Upper lobe of left lung (tissue), 4 donors: Measurements from ENCODE around the gene ZBTB40.

Source experiments
- EP300 ChIP-seq, 4 donors: sonication (generic); formaldehyde crosslinking; IDR thresholded peaks; one replicate each; pipeline ENCODE4 v1.5.1; 2017; ENCODE audit warnings: antibody characterized with exemption in 4 of 4, control low read depth in 2 of 4
- POLR2AphosphoS5 ChIP-seq, 2 donors: sonication (generic); formaldehyde crosslinking; IDR thresholded peaks; one replicate each; pipeline ENCODE4 v1.5.1; 2017; ENCODE audit warnings: antibody characterized with exemption in 2 of 2
- TF ChIP-seq, protein P1 (sequence below), 6 experiments: fragments of 450-650 bp in 4 of 6; fragments of 200-600 bp in 2 of 6; sonication (generic) in 2 of 6; IDR thresholded peaks; one replicate each; pipeline ENCODE4 v1.5.1; 2016 to 2019; ENCODE audit warnings: antibody characterized with exemption in 6 of 6

DNA sequence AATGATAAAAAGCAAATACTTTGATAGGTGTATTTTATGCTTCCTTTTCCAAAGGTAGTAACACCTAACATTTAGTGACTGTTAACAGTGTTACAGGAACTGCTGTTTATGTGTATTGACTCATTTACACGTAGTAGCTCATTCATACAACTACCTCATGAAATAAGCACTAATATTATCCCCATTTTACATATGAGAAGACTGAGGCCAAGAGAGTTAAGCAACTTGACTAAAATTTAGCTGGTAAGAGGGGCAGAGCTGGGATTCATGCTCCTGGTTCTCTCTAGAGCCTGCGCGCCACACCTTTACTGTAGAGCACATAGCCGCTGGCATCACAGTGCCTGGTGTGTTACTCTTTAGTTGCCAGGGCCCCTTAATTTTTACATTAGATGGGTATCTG, 11.3 kb downstream of the ZBTB40 start:
- TF ChIP-seq EP300 (IDR thresholded peaks at IDR 0.05), result no peak
- TF ChIP-seq POLR2AphosphoS5 (IDR thresholded peaks at IDR 0.05), result no peak
- TF ChIP-seq, protein P1, sequence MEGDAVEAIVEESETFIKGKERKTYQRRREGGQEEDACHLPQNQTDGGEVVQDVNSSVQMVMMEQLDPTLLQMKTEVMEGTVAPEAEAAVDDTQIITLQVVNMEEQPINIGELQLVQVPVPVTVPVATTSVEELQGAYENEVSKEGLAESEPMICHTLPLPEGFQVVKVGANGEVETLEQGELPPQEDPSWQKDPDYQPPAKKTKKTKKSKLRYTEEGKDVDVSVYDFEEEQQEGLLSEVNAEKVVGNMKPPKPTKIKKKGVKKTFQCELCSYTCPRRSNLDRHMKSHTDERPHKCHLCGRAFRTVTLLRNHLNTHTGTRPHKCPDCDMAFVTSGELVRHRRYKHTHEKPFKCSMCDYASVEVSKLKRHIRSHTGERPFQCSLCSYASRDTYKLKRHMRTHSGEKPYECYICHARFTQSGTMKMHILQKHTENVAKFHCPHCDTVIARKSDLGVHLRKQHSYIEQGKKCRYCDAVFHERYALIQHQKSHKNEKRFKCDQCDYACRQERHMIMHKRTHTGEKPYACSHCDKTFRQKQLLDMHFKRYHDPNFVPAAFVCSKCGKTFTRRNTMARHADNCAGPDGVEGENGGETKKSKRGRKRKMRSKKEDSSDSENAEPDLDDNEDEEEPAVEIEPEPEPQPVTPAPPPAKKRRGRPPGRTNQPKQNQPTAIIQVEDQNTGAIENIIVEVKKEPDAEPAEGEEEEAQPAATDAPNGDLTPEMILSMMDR (IDR thresholded peaks at IDR 0.05), result no peak
